HFF-Myc (cell line): ENCODE measurements around the gene GALR2.
A peak's percentile ranks its signal among the peaks of the same experiment; 100 is the strongest.

Experiments used
- DNase-seq: peaks from one replicate; pipeline ENCODE4 v3.0.0-alpha.2; 2011; ENCODE audit warnings: low read depth; ENCODE audit errors: extremely low read depth
- H3K4me3 ChIP-seq: replicated peaks from 2 replicates; pipeline ENCODE4 v1.5.1; 2011; ENCODE audit warnings: low read depth, mild to moderate bottlenecking, control low read depth, low read length
- CTCF ChIP-seq: IDR thresholded peaks from 2 replicates; pipeline ENCODE4 v1.5.1; 2012; ENCODE audit warnings: mild to moderate bottlenecking, low read depth, low read length, control low read depth; ENCODE audit errors: missing control alignments

GALR2 gene

DNA sequence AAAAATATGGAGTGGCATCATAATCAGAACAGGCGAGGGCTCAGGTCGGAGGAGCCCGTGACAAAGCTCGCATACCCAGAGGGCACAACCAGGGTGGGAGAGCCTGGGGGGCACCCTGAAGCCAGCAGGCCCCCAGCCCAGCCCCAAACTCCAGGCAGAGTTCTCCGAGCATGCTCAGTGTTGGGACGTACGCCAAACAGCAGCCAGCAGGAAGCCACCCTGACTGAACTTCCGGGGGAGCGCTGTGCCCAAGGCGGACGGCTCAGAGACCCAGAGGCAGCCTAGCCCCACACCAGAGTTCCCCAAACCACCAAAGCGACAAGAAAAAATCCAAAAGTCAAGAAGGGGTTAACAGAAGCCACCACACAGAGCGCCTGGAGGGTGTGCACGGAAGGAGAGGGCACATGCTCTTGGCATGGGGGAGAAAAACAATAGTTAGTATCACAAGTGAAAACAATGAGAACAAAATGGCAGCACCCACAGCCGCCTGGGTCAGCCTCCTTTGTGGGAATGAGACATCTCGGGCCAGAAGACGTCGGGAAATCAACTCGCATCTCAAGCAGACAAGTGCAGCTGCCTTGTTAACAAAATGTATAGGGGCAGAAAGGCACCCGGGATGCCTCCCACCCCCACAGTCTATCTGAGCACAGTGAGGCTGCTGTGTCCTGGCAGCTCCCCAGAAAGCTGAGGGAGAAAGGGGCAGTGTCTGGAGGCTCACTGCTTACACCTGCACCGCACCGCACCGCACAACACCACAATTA lies 17.1 kb downstream of the GALR2 start:
- TF ChIP-seq CTCF = no peak
- no peak overlapping the region for H3K4me3 ChIP-seq
- DNase-seq = no peak

- H3K4me3 ChIP-seq = no peak overlapping the region
Measured at GRCh38 chr17:76092526-76093413, 18.2 kb downstream of the GALR2 start.

DNA sequence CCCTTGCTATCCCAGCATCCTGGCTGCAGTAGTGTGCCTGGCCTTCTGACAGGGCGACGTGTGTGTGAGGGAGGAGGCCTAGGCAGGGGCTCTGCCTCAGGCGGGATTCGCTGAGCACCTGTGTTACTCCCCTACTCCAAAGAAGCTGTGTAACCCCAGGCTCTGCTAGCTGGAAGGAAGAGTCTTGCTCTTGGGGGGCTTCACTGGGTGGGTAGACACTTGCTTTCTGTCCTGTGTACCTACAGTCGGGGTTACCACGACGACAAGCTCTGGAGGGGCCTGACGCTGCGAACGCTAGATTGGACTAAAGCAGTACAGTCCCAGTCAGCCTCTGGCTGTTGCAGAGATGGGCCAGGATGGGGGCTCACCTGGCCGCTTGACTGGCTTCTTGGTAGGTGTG lies 19.5 kb downstream of the GALR2 start:
- TF ChIP-seq CTCF = no peak
- DNase-seq = no peak
- H3K4me3 ChIP-seq = no peak overlapping the region

More at GRCh38 chr17:76092526-76093413, 18.2 kb downstream of the GALR2 start:
- no peak for TF ChIP-seq CTCF
- DNase-seq = no peak

DNA sequence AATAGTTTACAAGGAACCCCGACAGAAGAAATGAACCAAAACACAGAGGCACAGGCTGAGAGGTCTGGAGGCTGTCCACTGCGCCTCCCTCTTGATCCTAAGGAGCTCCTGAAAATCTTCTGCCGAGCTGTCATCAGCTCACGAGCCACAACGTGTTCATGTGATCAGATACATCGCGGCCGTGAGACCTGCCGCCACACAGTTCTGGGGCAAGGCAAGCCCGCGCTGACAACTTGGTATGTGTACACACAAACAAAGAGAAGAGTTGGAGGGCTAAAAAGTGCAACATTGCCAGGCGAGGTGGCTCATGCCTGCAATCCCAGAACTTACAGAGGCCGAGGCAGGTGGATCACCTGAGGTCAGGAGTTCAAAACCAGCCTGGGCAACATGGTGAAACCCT lies 21.4 kb downstream of the GALR2 start:
- no peak for TF ChIP-seq CTCF

GRCh38 chr17:76097716-76098295 lies 23.2 kb downstream of the GALR2 start:
- TF ChIP-seq CTCF = no peak
- DNase-seq = no peak
- no peak overlapping the region for H3K4me3 ChIP-seq

More for the DNA sequence above, 21.4 kb downstream of the GALR2 start:
- no peak overlapping the region for H3K4me3 ChIP-seq
- no peak for DNase-seq

DNA sequence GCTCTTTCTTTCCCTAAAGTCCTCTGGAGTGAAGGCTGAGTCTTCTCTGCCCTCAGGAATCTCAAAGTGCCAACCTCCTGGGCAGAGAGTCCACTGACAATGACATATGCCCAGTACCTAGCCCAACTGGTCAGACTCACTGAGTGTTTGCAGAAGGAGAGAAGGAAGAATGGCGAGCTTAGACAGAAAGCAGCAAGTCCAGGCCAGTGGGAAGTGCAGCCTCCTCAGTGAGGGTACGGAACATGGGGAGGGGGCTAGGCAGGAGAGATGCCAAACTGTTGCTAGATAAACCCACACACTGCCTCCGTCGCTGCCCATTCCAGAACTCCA lies 28.3 kb downstream of the GALR2 start:
- H3K4me3 ChIP-seq = peak overlapping the region; percentile 81
- TF ChIP-seq CTCF = no peak
- DNase-seq = no peak
